Measurements from ENCODE around the gene HGF. TPM values are rescaled to one million over a fixed set of nuclear protein-coding genes. Genes with fewer than 3 reads are reported as not detected.

HGF gene
- total and polyA plus RNA-seq, 3 experiments from 2014 or later: not detected

- Mint-ChIP-seq H3K27ac (no peak overlapping the region), H3K9me3 (peaks cover 2 to 7% (median 3%) of the 10 kb centered on the region in 5 donors), H3K4me1 (no peaks in the 10 kb centered on the region), H3K36me3 (no peaks in the 10 kb centered on the region), H3K27me3 (no peaks in the 10 kb centered on the region), H3K4me3 (no peak overlapping the region)
- Histone ChIP-seq H3K9me3 (ENCODE audit: low read length) (no peaks in the 10 kb centered on the region), H3K36me3 (ENCODE audit: insufficient read depth, low read length) (no peaks in the 10 kb centered on the region), H3K27me3 (ENCODE audit: insufficient read depth, low read length, poor library complexity, severe bottlenecking) (no peaks in the 10 kb centered on the region), H3K4me1 (ENCODE audit: insufficient read depth, low read length) (no peaks in the 10 kb centered on the region), H3K27ac (ENCODE audit: low read depth, low read length) (no peak overlapping the region), H3K4me3 (ENCODE audit: low read length) (no peak overlapping the region)
- CTCF ChIA-PET: no interaction called here
- no peak for DNase-seq
- POLR2A ChIA-PET: no interaction called here
Measured at GRCh38 chr7:81780914-81781693, 11.3 kb upstream of the HGF start.

- Mint-ChIP-seq H3K4me3 (no peak overlapping the region), H3K4me1 (no peaks in the 10 kb centered on the region), H3K36me3 (no peaks in the 10 kb centered on the region), H3K27ac (no peak overlapping the region), H3K27me3 (no peaks in the 10 kb centered on the region), H3K9me3 (peaks cover 2 to 7% (median 4%) of the 10 kb centered on the region in 5 donors)
- H3K27ac ChIP-seq (ENCODE audit: low read depth, low read length): no peak overlapping the region
- CTCF ChIA-PET: no interaction called here
- POLR2A ChIA-PET: no interaction called here
- no peaks in the 10 kb centered on the region for H3K4me1 ChIP-seq (ENCODE audit: insufficient read depth, low read length)
- DNase-seq: no peak
- no peaks in the 10 kb centered on the region for H3K27me3 ChIP-seq (ENCODE audit: insufficient read depth, low read length, poor library complexity, severe bottlenecking)
- H3K36me3 ChIP-seq (ENCODE audit: insufficient read depth, low read length): no peaks in the 10 kb centered on the region
- H3K9me3 ChIP-seq (ENCODE audit: low read length): no peaks in the 10 kb centered on the region
- H3K4me3 ChIP-seq (ENCODE audit: low read length): no peak overlapping the region
Measured at GRCh38 chr7:81779706-81780105, 9.9 kb upstream of the HGF start.

- Histone ChIP-seq H3K27ac (ENCODE audit: low read depth, low read length) (no peak overlapping the region), H3K27me3 (ENCODE audit: insufficient read depth, low read length, poor library complexity, severe bottlenecking) (no peaks in the 10 kb centered on the region), H3K9me3 (ENCODE audit: low read length) (no peaks in the 10 kb centered on the region), H3K4me3 (ENCODE audit: low read length) (no peak overlapping the region), H3K4me1 (ENCODE audit: insufficient read depth, low read length) (no peaks in the 10 kb centered on the region), H3K36me3 (ENCODE audit: insufficient read depth, low read length) (no peaks in the 10 kb centered on the region)
- Mint-ChIP-seq H3K27me3 (no peaks in the 10 kb centered on the region), H3K27ac (no peak overlapping the region), H3K4me3 (no peak overlapping the region), H3K4me1 (no peaks in the 10 kb centered on the region), H3K36me3 (no peaks in the 10 kb centered on the region), H3K9me3 (peaks cover 2 to 12% (median 6%) of the 10 kb centered on the region in 5 donors)
- POLR2A ChIA-PET: no interaction called here
- CTCF ChIA-PET: no interaction called here
- DNase-seq: no peak
Measured at GRCh38 chr7:81777697-81778096, 7.8 kb upstream of the HGF start.

GRCh38 chr7:81776948-81777630 lies 7.2 kb upstream of the HGF start:
- no peaks in the 10 kb centered on the region for H3K4me1 Mint-ChIP-seq
- Histone ChIP-seq H3K4me1 (ENCODE audit: insufficient read depth, low read length) (no peaks in the 10 kb centered on the region), H3K36me3 (ENCODE audit: insufficient read depth, low read length) (no peaks in the 10 kb centered on the region), H3K27ac (ENCODE audit: low read depth, low read length) (no peak overlapping the region), H3K4me3 (ENCODE audit: low read length) (no peak overlapping the region), H3K9me3 (ENCODE audit: low read length) (no peaks in the 10 kb centered on the region), H3K27me3 (ENCODE audit: insufficient read depth, low read length, poor library complexity, severe bottlenecking) (no peaks in the 10 kb centered on the region)
- H3K4me3 Mint-ChIP-seq: no peak overlapping the region
- DNase-seq: no peak
- no peaks in the 10 kb centered on the region for H3K36me3 Mint-ChIP-seq
- ChIA-PET POLR2A (no interaction called here), CTCF (no interaction called here)
- H3K9me3 Mint-ChIP-seq: peaks cover 2 to 12% (median 8%) of the 10 kb centered on the region in 5 donors
- no peaks in the 10 kb centered on the region for H3K27me3 Mint-ChIP-seq
- no peak overlapping the region for H3K27ac Mint-ChIP-seq

- Mint-ChIP-seq H3K27me3 (no peaks in the 10 kb centered on the region), H3K27ac (no peak overlapping the region), H3K4me3 (no peak overlapping the region), H3K36me3 (no peaks in the 10 kb centered on the region), H3K4me1 (no peaks in the 10 kb centered on the region), H3K9me3 (peaks cover 2 to 17% (median 10%) of the 10 kb centered on the region in 5 donors)
- ChIA-PET POLR2A (no interaction called here), CTCF (no interaction called here)
- H3K27ac ChIP-seq (ENCODE audit: low read depth, low read length): no peak overlapping the region
- no peaks in the 10 kb centered on the region for H3K9me3 ChIP-seq (ENCODE audit: low read length)
- no peaks in the 10 kb centered on the region for H3K4me1 ChIP-seq (ENCODE audit: insufficient read depth, low read length)
- H3K36me3 ChIP-seq (ENCODE audit: insufficient read depth, low read length): no peaks in the 10 kb centered on the region
- no peaks in the 10 kb centered on the region for H3K27me3 ChIP-seq (ENCODE audit: insufficient read depth, low read length, poor library complexity, severe bottlenecking)
- no peak overlapping the region for H3K4me3 ChIP-seq (ENCODE audit: low read length)
- DNase-seq: no peak
Measured at GRCh38 chr7:81776161-81776560, 6.3 kb upstream of the HGF start.

GRCh38 chr7:81775560-81775959 lies 5.7 kb upstream of the HGF start:
- POLR2A ChIA-PET: no interaction called here
- Mint-ChIP-seq H3K27me3 (no peaks in the 10 kb centered on the region), H3K27ac (no peak overlapping the region), H3K36me3 (no peaks in the 10 kb centered on the region), H3K9me3 (peaks cover 2 to 15% (median 8%) of the 10 kb centered on the region in 5 donors), H3K4me1 (no peaks in the 10 kb centered on the region), H3K4me3 (no peak overlapping the region)
- CTCF ChIA-PET: no interaction called here
- H3K36me3 ChIP-seq (ENCODE audit: insufficient read depth, low read length): no peaks in the 10 kb centered on the region
- H3K4me3 ChIP-seq (ENCODE audit: low read length): no peak overlapping the region
- no peaks in the 10 kb centered on the region for H3K4me1 ChIP-seq (ENCODE audit: insufficient read depth, low read length)
- no peak for DNase-seq
- H3K27ac ChIP-seq (ENCODE audit: low read depth, low read length): no peak overlapping the region
- H3K9me3 ChIP-seq (ENCODE audit: low read length): no peaks in the 10 kb centered on the region
- H3K27me3 ChIP-seq (ENCODE audit: insufficient read depth, low read length, poor library complexity, severe bottlenecking): no peaks in the 10 kb centered on the region

- DNase-seq: no peak
Measured at GRCh38 chr7:81774551-81774950, 4.7 kb upstream of the HGF start.

GRCh38 chr7:81770728-81771223 lies 929 bp upstream of the HGF start:
- H3K9me3 ChIP-seq (ENCODE audit: low read length): no peaks in the 10 kb centered on the region
- H3K9me3 Mint-ChIP-seq: peaks cover 5 to 24% (median 16%) of the 10 kb centered on the region in 5 donors
- H3K27me3 ChIP-seq (ENCODE audit: insufficient read depth, low read length, poor library complexity, severe bottlenecking): no peaks in the 10 kb centered on the region
- no peak for DNase-seq
- H3K36me3 Mint-ChIP-seq: no peaks in the 10 kb centered on the region
- no peaks in the 10 kb centered on the region for H3K36me3 ChIP-seq (ENCODE audit: insufficient read depth, low read length)
- no peaks in the 10 kb centered on the region for H3K4me1 Mint-ChIP-seq
- H3K4me3 ChIP-seq (ENCODE audit: low read length): no peak overlapping the region
- no peak overlapping the region for H3K27ac Mint-ChIP-seq
- no peaks in the 10 kb centered on the region for H3K27me3 Mint-ChIP-seq
- H3K4me3 Mint-ChIP-seq: no peak overlapping the region
- ChIA-PET CTCF (no interaction called here), POLR2A (no interaction called here)
- H3K4me1 ChIP-seq (ENCODE audit: insufficient read depth, low read length): no peaks in the 10 kb centered on the region
- H3K27ac ChIP-seq (ENCODE audit: low read depth, low read length): no peak overlapping the region

More at GRCh38 chr7:81774551-81774950, 4.7 kb upstream of the HGF start:
- H3K4me1 Mint-ChIP-seq: no peaks in the 10 kb centered on the region
- no peak overlapping the region for H3K4me3 Mint-ChIP-seq
- no peak overlapping the region for H3K27ac Mint-ChIP-seq
- H3K36me3 Mint-ChIP-seq: no peaks in the 10 kb centered on the region
- ChIA-PET POLR2A (no interaction called here), CTCF (no interaction called here)
- Histone ChIP-seq H3K4me1 (ENCODE audit: insufficient read depth, low read length) (no peaks in the 10 kb centered on the region), H3K27me3 (ENCODE audit: insufficient read depth, low read length, poor library complexity, severe bottlenecking) (no peaks in the 10 kb centered on the region), H3K4me3 (ENCODE audit: low read length) (no peak overlapping the region), H3K36me3 (ENCODE audit: insufficient read depth, low read length) (no peaks in the 10 kb centered on the region), H3K9me3 (ENCODE audit: low read length) (no peaks in the 10 kb centered on the region), H3K27ac (ENCODE audit: low read depth, low read length) (no peak overlapping the region)
- peaks cover 4 to 15% (median 12%) of the 10 kb centered on the region in 5 donors for H3K9me3 Mint-ChIP-seq
- no peaks in the 10 kb centered on the region for H3K27me3 Mint-ChIP-seq

Measured in CD8-positive, alpha-beta memory T cell (primary cell).